HEK293T (cell line): ENCODE measurements around the gene IL17D.
"Not testable (repeated sequence)": the region's sequence is repeated elsewhere in the genome, so short reads cannot be mapped to it uniquely, and the experiment has no call there.

Experiments
- BHLHE40 ChIP-seq: fragments of 450-650 bp; IDR thresholded peaks from 2 replicates; pipeline ENCODE4 v1.6.1; 2016; ENCODE audit warnings: mild to moderate bottlenecking, moderate library complexity, borderline replicate concordance
- FOXA1 ChIP-seq: fragments of 450-650 bp; IDR thresholded peaks from 2 replicates; pipeline ENCODE4 v1.6.1; 2016; ENCODE audit warnings: mild to moderate bottlenecking
- FOXK2 ChIP-seq: fragments of 450-650 bp; IDR thresholded peaks from 2 replicates; pipeline ENCODE4 v1.6.1; 2016; ENCODE audit warnings: mild to moderate bottlenecking
- L3MBTL2 ChIP-seq: fragments of 450-650 bp; conservative IDR thresholded peaks from 2 replicates; pipeline ENCODE4 v1.6.1; 2016; ENCODE audit warnings: mild to moderate bottlenecking
- LEF1 ChIP-seq: fragments of 450-650 bp; IDR thresholded peaks from 2 replicates; pipeline ENCODE4 v1.6.1; 2017; ENCODE audit warnings: mild to moderate bottlenecking, borderline replicate concordance
- NFRKB ChIP-seq: fragments of 450-650 bp; IDR thresholded peaks from 2 replicates; pipeline ENCODE4 v1.6.1; 2016; ENCODE audit warnings: mild to moderate bottlenecking, moderate library complexity
- PKNOX1 ChIP-seq: fragments of 450-650 bp; IDR thresholded peaks from 2 replicates; pipeline ENCODE4 v1.6.1; 2016
- SP1 ChIP-seq: fragments of 450-650 bp; IDR thresholded peaks from 2 replicates; pipeline ENCODE4 v1.6.1; 2017
- SUZ12 ChIP-seq: fragments of 450-650 bp; IDR thresholded peaks from 2 replicates; pipeline ENCODE4 v1.6.1; 2016; ENCODE audit warnings: mild to moderate bottlenecking
- TARDBP ChIP-seq: fragments of 450-650 bp; IDR thresholded peaks from 2 replicates; pipeline ENCODE4 v1.6.1; 2016

GRCh38 chr13:20743830-20744404 lies 40.4 kb downstream of the IL17D start:
- TF ChIP-seq SUZ12, BHLHE40, SP1, PKNOX1, FOXA1, FOXK2, TARDBP, NFRKB, LEF1, L3MBTL2: not testable (repeated sequence)
